Right renal cortex interstitium (tissue), 3 donors: ENCODE results near the gene NPFFR1. TPM values are rescaled to one million over a fixed set of nuclear protein-coding genes. Genes with fewer than 3 reads are reported as not detected.

Experiments
- DNase-seq, 3 donors: peaks; one replicate each; pipeline ENCODE4 v3.0.0-alpha.2; 2013; ENCODE audit warnings: low read depth in 3 of 3, low spot score in 2 of 3
- polyA plus RNA-seq, 3 donors: library from polyadenylated mRNA; unstranded; fragments of 120-200 nt; gene quantifications; one replicate each; pipeline ENCODE4 v1.2.1, GENCODE V29; 2013; ENCODE audit not compliant: insufficient read length in 3 of 3

Gene NPFFR1
- under 1 TPM; 0.12 to 0.15 (median 0.13) TPM for polyA plus RNA-seq

- no peak for DNase-seq
Measured at GRCh38 chr10:70283445-70284399, at the start of gene NPFFR1. TSS of gene NPFFR1 (minus strand) at chr10:70284004. CDS start at chr10:70283676, 328 bp downstream.

GRCh38 chr10:70333268-70333667 is 49.5 kb upstream of the NPFFR1 start:
- DNase-seq = no peak

GRCh38 chr10:70331486-70332268 is 47.9 kb upstream of the NPFFR1 start:
- no peak for DNase-seq

- no peak for DNase-seq
Measured at GRCh38 chr10:70331160-70331485, 47.3 kb upstream of the NPFFR1 start.

GRCh38 chr10:70330671-70331070 is 46.9 kb upstream of the NPFFR1 start:
- no peak for DNase-seq

- no peak for DNase-seq
Measured at GRCh38 chr10:70328967-70329366, 45.2 kb upstream of the NPFFR1 start.

GRCh38 chr10:70328018-70328417 is 44.2 kb upstream of the NPFFR1 start:
- no peak for DNase-seq

- no peak for DNase-seq
Measured at GRCh38 chr10:70324951-70325781, 41.4 kb upstream of the NPFFR1 start.

GRCh38 chr10:70324339-70324861 is 40.6 kb upstream of the NPFFR1 start:
- DNase-seq = no peak

- no peak for DNase-seq
Measured at GRCh38 chr10:70323697-70324338, 40.0 kb upstream of the NPFFR1 start.

GRCh38 chr10:70323138-70323696 is 39.4 kb upstream of the NPFFR1 start:
- DNase-seq = no peak

- DNase-seq = no peak
Measured at GRCh38 chr10:70321897-70322890, 38.4 kb upstream of the NPFFR1 start.

GRCh38 chr10:70321233-70321632 is 37.4 kb upstream of the NPFFR1 start:
- no peak for DNase-seq

- DNase-seq = no peak
Measured at GRCh38 chr10:70320751-70321150, 36.9 kb upstream of the NPFFR1 start.

- no peak for DNase-seq
Measured at GRCh38 chr10:70319824-70320223, 36.0 kb upstream of the NPFFR1 start.

GRCh38 chr10:70319183-70319582 is 35.4 kb upstream of the NPFFR1 start:
- no peak for DNase-seq

- no peak for DNase-seq
Measured at GRCh38 chr10:70317943-70318318, 34.1 kb upstream of the NPFFR1 start.

GRCh38 chr10:70317272-70317942 is 33.6 kb upstream of the NPFFR1 start:
- no peak for DNase-seq
